NCI-H187 treated with DMSO at 0.1 percent for 48 hours (cell line): Measurements from ENCODE around the gene LMOD3.
A peak's percentile ranks its signal among the peaks of the same experiment; 100 is the strongest.

Source experiments
- DNase-seq: peaks from one replicate; lab custom pipeline; 2025; lab: John Stamatoyannopoulos, UW

The LMOD3 gene

GRCh38 chr3:69091389-69092029 is 30.9 kb downstream of the LMOD3 start:
- no peak for DNase-seq

GRCh38 chr3:69090021-69090420 is 32.4 kb downstream of the LMOD3 start:
- no peak for DNase-seq

GRCh38 chr3:69088063-69088462 is 34.3 kb downstream of the LMOD3 start:
- no peak for DNase-seq

GRCh38 chr3:69087030-69087791 is 35.2 kb downstream of the LMOD3 start:
- no peak for DNase-seq

GRCh38 chr3:69085833-69086722 is 36.3 kb downstream of the LMOD3 start:
- no peak for DNase-seq

GRCh38 chr3:69085168-69085832 is 37.1 kb downstream of the LMOD3 start:
- no peak for DNase-seq

GRCh38 chr3:69084326-69085167 is 37.8 kb downstream of the LMOD3 start, which contains the start of gene ARL6IP5:
Gene ARL6IP5 (plus strand): TSS chr3:69084937. CDS start chr3:69085048, 111 bp downstream.
- DNase-seq = peak; percentile 14

GRCh38 chr3:69082805-69083204 is 39.6 kb downstream of the LMOD3 start:
- DNase-seq = no peak

- DNase-seq = no peak
Measured at GRCh38 chr3:69082361-69082760, 40.0 kb downstream of the LMOD3 start.

- DNase-seq = no peak
Measured at GRCh38 chr3:69081583-69082262, 40.7 kb downstream of the LMOD3 start.

GRCh38 chr3:69080233-69080920 is 42.0 kb downstream of the LMOD3 start, which contains the start of gene UBA3:
Gene UBA3 (minus strand): TSS chr3:69080365. CDS start chr3:69080353, 12 bp downstream.
- peak; percentile 27 for DNase-seq

- DNase-seq = no peak
Measured at GRCh38 chr3:69079269-69080159, 42.9 kb downstream of the LMOD3 start.

GRCh38 chr3:69072928-69073327 is 49.5 kb downstream of the LMOD3 start:
- DNase-seq = no peak

- no peak for DNase-seq
Measured at GRCh38 chr3:69066121-69066520, 56.3 kb downstream of the LMOD3 start.

- DNase-seq = no peak
Measured at GRCh38 chr3:69065318-69065964, 57.0 kb downstream of the LMOD3 start.

- no peak for DNase-seq
Measured at GRCh38 chr3:69063636-69064035, 58.8 kb downstream of the LMOD3 start.

- DNase-seq = no peak
Measured at GRCh38 chr3:69059688-69060087, 62.7 kb downstream of the LMOD3 start.

GRCh38 chr3:69058947-69059224 is 63.5 kb downstream of the LMOD3 start:
- no peak for DNase-seq
